HepG2 (cell line): ENCODE results near the gene RAPGEF5. TPM values are rescaled to one million over a fixed set of nuclear protein-coding genes. Genes with fewer than 3 reads are reported as not detected.

Experiments
- EP300 ChIP-seq, 3 experiments: sonication (generic) in 1 of 3; formaldehyde crosslinking in 1 of 3; IDR thresholded peaks; 2 replicates each; pipeline versions ENCODE4 v1.5.1 to v1.6.1; 2011 to 2020; ENCODE audit warnings: low read depth in 2 of 3, low read length in 2 of 3, borderline replicate concordance in 1 of 3, improper control_type of control experiment in 1 of 3, mild to moderate bottlenecking in 1 of 3, missing genetic modification reagents in 1 of 3, moderate library complexity in 1 of 3
- HNRNPL ChIP-seq: fragments of 200-400 bp; formaldehyde crosslinking; IDR thresholded peaks from 2 replicates; pipeline ENCODE4 v1.6.1; 2017; ENCODE audit warnings: mild to moderate bottlenecking, low read depth, low read length
- POLR2A ChIP-seq, 2 experiments: IDR thresholded peaks; 2 replicates each; pipeline ENCODE4 v1.6.1; 2011; ENCODE audit warnings: low read depth in 2 of 2, low read length in 2 of 2, mild to moderate bottlenecking in 1 of 2, moderate library complexity in 1 of 2; ENCODE audit not compliant: insufficient read depth in 1 of 2
- ZNF30 ChIP-seq: sonication (generic); formaldehyde crosslinking; IDR thresholded peaks from 2 replicates; pipeline ENCODE4 v1.5.0; 2020; ENCODE audit warnings: mild to moderate bottlenecking, missing genetic modification reagents
- polyA plus RNA-seq, 8 experiments: library from polyadenylated mRNA; depleted of rRNA in 3 of 8; stranded (reverse) in 7 of 8; unstranded in 1 of 8; fragments of >200 nt; fragmentation: Illumina TruSeq in 4 of 8; extraction: Trizol in 4 of 8; gene quantifications; 2 replicates each; pipeline versions ENCODE4 v1.2.1 to v1.2.3, GENCODE V29; 2011 to 2016; ENCODE audit warnings: low read depth in 4 of 8, missing spikeins in 1 of 8, mixed read lengths in 1 of 8; ENCODE audit not compliant: insufficient read depth in 1 of 8
- total RNA-seq, 5 experiments: library from RNA; depleted of rRNA; stranded (reverse); fragments of >200 nt; fragmentation: Illumina TruSeq; extraction: Trizol; gene quantifications; 2 replicates each; pipeline ENCODE4 v1.2.3, GENCODE V29; 2016; ENCODE audit warnings: low read depth in 1 of 5
- TF ChIP-seq, protein P1 (sequence below): sonication (generic); formaldehyde crosslinking; IDR thresholded peaks from 2 replicates; pipeline ENCODE4 v1.5.1; 2020; ENCODE audit warnings: missing genetic modification reagents, mild to moderate bottlenecking, borderline replicate concordance
- TF ChIP-seq, protein P2 (sequence below): fragments of 450-650 bp; IDR thresholded peaks from 2 replicates; pipeline ENCODE4 v1.6.1; 2016
- TF ChIP-seq, protein P3 (sequence below): sonication (generic); formaldehyde crosslinking; IDR thresholded peaks from 2 replicates; pipeline ENCODE4 v1.8.0; 2022; ENCODE audit warnings: missing genetic modification reagents, mild to moderate bottlenecking, moderate library complexity, borderline replicate concordance
- TF ChIP-seq, protein P4 (sequence below): sonication (generic); formaldehyde crosslinking; IDR thresholded peaks from 2 replicates; pipeline ENCODE4 v1.4.0; 2020; ENCODE audit warnings: missing genetic modification reagents, borderline replicate concordance
- TF ChIP-seq, protein P5 (sequence below): sonication (generic); formaldehyde crosslinking; IDR thresholded peaks from 2 replicates; pipeline ENCODE4 v1.4.0; 2020; ENCODE audit warnings: missing genetic modification reagents, low read depth, mild to moderate bottlenecking, borderline replicate concordance
- TF ChIP-seq, protein P6 (sequence below): sonication (generic); formaldehyde crosslinking; IDR thresholded peaks from 2 replicates; pipeline ENCODE4 v1.5.0; 2020; ENCODE audit warnings: mild to moderate bottlenecking, missing genetic modification reagents

Gene RAPGEF5
- total and polyA plus RNA-seq, 2 of the 13 experiments (the other 11 are each of a cell fraction or from before 2014, with no cell fraction given): 17.1 to 23.4 TPM

DNA sequence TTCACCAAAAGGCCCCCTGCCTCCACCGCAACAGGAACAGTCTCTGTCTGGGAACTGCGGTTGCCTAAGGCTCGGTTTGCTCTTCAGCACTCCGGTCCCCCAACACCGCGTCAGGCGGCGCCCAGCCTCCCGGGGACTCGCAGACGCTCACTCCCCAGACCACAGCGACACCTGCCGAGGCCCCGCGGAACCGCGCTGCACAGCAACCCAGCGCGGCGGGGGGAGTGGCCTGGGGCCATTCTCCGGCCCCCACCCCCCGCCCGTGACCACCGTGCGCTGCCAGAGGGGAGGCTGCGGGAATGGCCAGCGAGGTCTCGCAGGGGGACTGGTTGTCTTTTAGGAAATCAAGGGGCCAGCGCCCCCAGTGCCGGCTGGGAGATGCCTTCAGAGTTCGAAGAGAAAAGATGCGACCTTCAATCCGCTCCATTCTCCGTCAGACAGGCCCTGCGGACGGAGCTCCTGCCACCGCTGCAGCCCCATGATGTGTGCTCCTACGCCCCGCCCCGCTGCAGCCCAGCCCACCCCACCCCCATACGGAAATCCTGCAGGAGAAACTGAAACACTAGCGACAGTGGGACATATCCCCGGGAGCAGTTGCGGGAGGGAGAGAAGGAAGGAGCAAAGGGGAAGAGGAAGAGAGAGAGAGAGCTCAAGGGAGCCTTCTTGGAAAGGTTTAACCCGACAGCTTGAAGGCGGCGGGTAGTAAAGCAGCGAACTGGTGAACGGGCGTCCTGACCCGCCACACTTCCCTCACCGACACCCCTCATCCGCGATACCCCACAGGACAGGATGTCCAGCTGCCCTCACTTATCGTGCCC is 273.9 kb downstream of the RAPGEF5 start (continued):
- TF ChIP-seq, protein P1, sequence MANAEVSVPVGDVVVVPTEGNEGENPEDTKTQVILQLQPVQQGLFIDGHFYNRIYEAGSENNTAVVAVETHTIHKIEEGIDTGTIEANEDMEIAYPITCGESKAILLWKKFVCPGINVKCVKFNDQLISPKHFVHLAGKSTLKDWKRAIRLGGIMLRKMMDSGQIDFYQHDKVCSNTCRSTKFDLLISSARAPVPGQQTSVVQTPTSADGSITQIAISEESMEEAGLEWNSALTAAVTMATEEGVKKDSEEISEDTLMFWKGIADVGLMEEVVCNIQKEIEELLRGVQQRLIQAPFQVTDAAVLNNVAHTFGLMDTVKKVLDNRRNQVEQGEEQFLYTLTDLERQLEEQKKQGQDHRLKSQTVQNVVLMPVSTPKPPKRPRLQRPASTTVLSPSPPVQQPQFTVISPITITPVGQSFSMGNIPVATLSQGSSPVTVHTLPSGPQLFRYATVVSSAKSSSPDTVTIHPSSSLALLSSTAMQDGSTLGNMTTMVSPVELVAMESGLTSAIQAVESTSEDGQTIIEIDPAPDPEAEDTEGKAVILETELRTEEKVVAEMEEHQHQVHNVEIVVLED: peak; percentile 37; the same call in 1 of the 2 replicates
- TF ChIP-seq HNRNPL (no peak), EP300 (IDR thresholded peaks at IDR 0.05; ENCODE audit: low read depth in 2 of 2, low read length in 2 of 2) (0 out of 4 replicates have a peak, but pooled peaks of 1 of the 2 experiments have one; percentile 5), EP300 (CRISPR knock-in tag; IDR thresholded peaks at IDR 0.05; ENCODE audit: borderline replicate concordance) (no peak), POLR2A (IDR thresholded peaks at IDR 0.05; ENCODE audit: insufficient read depth in 1 of 2, low read depth in 2 of 2, low read length in 2 of 2) (no peak), ZNF30 (CRISPR knock-in tag) (no peak)
- TF ChIP-seq, protein P2, sequence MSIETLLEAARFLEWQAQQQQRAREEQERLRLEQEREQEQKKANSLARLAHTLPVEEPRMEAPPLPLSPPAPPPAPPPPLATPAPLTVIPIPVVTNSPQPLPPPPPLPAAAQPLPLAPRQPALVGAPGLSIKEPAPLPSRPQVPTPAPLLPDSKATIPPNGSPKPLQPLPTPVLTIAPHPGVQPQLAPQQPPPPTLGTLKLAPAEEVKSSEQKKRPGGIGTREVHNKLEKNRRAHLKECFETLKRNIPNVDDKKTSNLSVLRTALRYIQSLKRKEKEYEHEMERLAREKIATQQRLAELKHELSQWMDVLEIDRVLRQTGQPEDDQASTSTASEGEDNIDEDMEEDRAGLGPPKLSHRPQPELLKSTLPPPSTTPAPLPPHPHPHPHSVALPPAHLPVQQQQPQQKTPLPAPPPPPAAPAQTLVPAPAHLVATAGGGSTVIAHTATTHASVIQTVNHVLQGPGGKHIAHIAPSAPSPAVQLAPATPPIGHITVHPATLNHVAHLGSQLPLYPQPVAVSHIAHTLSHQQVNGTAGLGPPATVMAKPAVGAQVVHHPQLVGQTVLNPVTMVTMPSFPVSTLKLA: no peak
- TF ChIP-seq, protein P3, sequence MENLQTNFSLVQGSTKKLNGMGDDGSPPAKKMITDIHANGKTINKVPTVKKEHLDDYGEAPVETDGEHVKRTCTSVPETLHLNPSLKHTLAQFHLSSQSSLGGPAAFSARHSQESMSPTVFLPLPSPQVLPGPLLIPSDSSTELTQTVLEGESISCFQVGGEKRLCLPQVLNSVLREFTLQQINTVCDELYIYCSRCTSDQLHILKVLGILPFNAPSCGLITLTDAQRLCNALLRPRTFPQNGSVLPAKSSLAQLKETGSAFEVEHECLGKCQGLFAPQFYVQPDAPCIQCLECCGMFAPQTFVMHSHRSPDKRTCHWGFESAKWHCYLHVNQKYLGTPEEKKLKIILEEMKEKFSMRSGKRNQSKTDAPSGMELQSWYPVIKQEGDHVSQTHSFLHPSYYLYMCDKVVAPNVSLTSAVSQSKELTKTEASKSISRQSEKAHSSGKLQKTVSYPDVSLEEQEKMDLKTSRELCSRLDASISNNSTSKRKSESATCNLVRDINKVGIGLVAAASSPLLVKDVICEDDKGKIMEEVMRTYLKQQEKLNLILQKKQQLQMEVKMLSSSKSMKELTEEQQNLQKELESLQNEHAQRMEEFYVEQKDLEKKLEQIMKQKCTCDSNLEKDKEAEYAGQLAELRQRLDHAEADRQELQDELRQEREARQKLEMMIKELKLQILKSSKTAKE (CRISPR knock-in tag): no peak
- TF ChIP-seq, protein P4, sequence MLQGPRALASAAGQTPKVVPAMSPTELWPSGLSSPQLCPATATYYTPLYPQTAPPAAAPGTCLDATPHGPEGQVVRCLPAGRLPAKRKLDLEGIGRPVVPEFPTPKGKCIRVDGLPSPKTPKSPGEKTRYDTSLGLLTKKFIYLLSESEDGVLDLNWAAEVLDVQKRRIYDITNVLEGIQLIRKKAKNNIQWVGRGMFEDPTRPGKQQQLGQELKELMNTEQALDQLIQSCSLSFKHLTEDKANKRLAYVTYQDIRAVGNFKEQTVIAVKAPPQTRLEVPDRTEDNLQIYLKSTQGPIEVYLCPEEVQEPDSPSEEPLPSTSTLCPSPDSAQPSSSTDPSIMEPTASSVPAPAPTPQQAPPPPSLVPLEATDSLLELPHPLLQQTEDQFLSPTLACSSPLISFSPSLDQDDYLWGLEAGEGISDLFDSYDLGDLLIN (CRISPR knock-in tag): no peak
- TF ChIP-seq, protein P5, sequence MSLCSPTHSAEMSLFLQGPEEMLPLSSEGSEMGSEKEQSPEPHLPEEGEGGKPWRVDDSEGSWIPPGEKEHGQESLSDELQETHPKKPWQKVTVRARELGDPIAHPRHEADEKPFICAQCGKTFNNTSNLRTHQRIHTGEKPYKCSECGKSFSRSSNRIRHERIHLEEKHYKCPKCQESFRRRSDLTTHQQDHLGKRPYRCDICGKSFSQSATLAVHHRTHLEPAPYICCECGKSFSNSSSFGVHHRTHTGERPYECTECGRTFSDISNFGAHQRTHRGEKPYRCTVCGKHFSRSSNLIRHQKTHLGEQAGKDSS (CRISPR knock-in tag): peak; percentile 75; the same call in 1 of the 2 replicates
- TF ChIP-seq, protein P6, sequence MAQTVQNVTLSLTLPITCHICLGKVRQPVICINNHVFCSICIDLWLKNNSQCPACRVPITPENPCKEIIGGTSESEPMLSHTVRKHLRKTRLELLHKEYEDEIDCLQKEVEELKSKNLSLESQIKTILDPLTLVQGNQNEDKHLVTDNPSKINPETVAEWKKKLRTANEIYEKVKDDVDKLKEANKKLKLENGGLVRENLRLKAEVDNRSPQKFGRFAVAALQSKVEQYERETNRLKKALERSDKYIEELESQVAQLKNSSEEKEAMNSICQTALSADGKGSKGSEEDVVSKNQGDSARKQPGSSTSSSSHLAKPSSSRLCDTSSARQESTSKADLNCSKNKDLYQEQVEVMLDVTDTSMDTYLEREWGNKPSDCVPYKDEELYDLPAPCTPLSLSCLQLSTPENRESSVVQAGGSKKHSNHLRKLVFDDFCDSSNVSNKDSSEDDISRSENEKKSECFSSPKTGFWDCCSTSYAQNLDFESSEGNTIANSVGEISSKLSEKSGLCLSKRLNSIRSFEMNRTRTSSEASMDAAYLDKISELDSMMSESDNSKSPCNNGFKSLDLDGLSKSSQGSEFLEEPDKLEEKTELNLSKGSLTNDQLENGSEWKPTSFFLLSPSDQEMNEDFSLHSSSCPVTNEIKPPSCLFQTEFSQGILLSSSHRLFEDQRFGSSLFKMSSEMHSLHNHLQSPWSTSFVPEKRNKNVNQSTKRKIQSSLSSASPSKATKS (CRISPR knock-in tag): no peak
